T-helper 2 cell (primary cell): Measurements from ENCODE around the gene JMJD6.
A peak's percentile ranks its signal among the peaks of the same experiment; 100 is the strongest.

Experiments used
- DNase-seq, 5 experiments: peaks; one replicate each; pipeline versions ENCODE4 v3.0.0 to v3.0.0-alpha.2; 2012 to 2022

The JMJD6 gene

GRCh38 chr17:76678330-76678729, 48.1 kb downstream of the JMJD6 start:
- DNase-seq = peak in 3 of 5 experiments; percentile 11 to 72 (median 42)

GRCh38 chr17:76677406-76677805, 49.0 kb downstream of the JMJD6 start:
- no peak for DNase-seq

DNA sequence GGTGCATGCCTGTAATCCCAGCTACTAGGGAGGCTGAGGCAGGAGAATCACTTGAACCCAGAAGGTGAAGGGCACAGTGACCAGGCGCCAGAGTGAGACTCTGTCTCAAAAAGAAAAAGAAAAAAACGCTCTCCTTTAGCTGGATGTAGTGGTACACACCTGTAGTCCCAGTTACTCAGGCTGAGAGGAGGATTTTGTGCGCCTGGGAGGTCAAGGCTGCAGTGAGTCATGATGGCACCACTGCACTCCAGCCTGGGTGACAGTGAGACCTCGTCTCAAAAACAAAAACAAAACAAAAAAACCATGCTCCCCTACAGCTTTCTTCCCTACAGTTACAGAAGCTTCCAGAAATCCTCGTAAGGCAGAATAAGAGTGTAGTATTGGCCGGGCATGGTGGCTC, 49.8 kb downstream of the JMJD6 start:
- no peak for DNase-seq

GRCh38 chr17:76675648-76676047, 50.8 kb downstream of the JMJD6 start:
- DNase-seq = no peak

DNA sequence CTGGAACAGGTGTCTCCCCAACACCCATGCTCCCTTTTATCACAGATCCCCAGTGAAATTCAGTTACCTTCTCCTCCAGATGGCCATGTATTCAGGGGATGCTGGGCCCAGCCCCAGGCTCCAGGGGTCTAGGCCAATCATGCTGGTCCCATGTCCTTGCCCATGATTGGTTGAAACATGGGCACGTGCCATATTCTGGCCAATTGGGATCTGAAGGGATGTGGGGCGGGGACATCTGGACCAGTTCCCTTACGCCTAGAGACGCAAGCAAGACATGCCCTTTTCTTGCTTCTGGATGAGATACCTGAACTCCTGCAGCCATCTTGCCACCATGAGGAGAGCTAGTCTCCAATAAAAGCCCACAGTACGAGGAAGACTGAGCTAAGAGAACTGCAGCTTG, 51.8 kb downstream of the JMJD6 start:
- DNase-seq = no peak

- no peak for DNase-seq
Measured at GRCh38 chr17:76673729-76674128, 52.7 kb downstream of the JMJD6 start.

DNA sequence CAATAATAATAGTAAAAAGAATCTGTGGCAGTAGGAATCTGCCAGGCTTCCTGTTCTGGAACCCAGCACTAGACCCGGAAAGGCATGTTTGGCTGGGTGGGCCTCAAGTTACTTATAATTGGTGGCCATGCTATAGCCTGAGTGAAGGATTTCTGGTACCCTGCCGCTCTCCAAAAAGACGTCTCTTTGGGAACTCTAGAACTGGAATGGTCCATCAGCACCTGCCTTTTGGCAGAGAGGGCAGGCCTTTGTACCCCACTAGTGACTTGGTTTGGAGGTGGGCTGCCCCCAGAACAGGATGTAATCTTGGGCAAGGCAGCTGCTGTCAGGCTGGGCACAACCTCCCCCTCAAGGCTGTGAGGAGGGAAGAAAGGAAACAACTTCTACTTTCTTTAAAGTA, 53.5 kb downstream of the JMJD6 start:
- no peak for DNase-seq

GRCh38 chr17:76672270-76672851, 54.0 kb downstream of the JMJD6 start:
- peak in 1 of 5 experiments; percentile 53 for DNase-seq

DNA sequence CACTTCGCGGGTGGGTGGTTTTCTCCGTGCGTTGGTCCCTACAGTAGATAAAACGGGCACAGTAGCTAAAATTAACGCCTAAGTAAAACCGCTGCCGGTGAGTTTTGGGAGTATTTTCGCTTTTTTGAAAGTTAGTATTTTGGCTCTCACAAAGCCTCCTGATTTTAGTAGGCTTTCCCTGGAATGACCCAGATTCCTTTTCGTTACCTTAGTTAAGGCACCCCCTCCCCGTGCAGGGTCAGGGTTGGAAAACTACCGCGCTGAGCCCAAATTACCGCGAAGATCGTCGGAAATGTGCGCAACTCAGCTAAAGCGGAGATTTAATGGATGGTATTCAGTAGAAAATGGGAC, 54.5 kb downstream of the JMJD6 start:
- no peak for DNase-seq

DNA sequence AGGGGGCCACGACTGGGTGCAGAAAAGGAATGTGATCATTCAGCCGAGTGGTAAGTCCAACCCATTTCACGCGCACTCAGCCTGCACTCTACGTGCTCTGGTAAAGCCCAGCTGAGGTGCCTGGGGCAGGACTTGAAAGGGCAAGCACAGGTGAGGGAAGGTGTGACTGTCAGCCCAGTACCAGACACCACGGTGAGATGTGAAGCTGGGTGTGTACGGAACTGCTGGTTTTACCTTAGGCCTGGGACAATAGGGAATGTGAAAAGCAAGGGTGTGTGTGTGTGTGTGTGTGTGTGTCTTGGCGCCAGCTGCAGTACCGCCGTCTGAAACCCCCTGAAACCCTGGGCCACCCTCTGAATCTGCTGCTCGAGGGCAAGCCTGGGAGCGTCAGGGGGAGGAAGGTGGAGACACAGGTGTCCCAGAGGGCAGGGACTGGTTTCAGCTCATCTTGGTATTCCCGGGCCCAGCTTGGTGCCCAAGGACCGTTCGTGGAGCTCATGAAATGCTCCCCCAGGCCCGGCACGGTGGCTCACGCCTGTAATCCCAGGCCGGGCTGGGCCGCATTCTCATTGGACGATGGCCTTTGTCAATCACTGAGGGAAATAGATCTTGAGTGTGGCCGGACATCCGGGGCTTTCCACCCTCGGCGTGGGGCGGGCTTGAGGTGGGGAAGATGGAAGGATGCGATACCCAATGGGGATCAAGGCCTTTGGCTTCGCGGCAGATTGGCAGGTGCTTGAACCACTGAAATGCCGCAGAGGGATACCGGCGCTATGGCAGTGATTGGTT, 55.1 kb downstream of the JMJD6 start:
- peak; percentile 94 to 100 (median 98) for DNase-seq

GRCh38 chr17:76670718-76671122, 55.7 kb downstream of the JMJD6 start:
- no peak for DNase-seq

GRCh38 chr17:76670020-76670717, 56.2 kb downstream of the JMJD6 start:
- DNase-seq = peak in 1 of 5 experiments; percentile 35
